ENCODE measurements around the gene TRIP12.
"Not testable (repeated sequence)": the region's sequence is repeated elsewhere in the genome, so short reads cannot be mapped to it uniquely, and the experiment has no call there.

TRIP12 gene

DNA sequence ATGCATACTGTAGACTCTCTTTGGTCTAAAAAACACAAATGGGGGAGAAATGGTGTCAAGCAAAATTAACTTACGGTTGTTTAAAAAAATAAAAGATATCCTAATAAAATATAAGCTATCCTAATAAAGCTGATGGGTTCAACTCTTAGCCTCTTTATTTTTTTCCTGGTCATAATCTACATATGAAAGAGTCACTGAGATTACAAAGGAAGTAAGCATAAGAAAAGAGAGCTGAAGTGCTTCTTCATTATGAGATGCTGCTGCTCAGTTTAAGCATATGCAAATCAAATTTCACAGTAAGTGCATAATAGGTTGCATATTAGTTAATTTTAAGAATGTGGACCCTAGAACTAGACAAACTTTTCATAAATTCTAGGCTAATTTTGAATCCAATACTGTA, 147.6 kb downstream of the TRIP12 start:
- TF ChIP-seq, protein P1, sequence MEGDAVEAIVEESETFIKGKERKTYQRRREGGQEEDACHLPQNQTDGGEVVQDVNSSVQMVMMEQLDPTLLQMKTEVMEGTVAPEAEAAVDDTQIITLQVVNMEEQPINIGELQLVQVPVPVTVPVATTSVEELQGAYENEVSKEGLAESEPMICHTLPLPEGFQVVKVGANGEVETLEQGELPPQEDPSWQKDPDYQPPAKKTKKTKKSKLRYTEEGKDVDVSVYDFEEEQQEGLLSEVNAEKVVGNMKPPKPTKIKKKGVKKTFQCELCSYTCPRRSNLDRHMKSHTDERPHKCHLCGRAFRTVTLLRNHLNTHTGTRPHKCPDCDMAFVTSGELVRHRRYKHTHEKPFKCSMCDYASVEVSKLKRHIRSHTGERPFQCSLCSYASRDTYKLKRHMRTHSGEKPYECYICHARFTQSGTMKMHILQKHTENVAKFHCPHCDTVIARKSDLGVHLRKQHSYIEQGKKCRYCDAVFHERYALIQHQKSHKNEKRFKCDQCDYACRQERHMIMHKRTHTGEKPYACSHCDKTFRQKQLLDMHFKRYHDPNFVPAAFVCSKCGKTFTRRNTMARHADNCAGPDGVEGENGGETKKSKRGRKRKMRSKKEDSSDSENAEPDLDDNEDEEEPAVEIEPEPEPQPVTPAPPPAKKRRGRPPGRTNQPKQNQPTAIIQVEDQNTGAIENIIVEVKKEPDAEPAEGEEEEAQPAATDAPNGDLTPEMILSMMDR (conservative IDR thresholded peaks at IDR 0.05; ENCODE audit: low read depth, low read length): no peak
- no peak overlapping the region for H3K4me3 ChIP-seq (ENCODE audit: low read length)
- DNase-seq (ENCODE audit: low read depth): no peak

DNA sequence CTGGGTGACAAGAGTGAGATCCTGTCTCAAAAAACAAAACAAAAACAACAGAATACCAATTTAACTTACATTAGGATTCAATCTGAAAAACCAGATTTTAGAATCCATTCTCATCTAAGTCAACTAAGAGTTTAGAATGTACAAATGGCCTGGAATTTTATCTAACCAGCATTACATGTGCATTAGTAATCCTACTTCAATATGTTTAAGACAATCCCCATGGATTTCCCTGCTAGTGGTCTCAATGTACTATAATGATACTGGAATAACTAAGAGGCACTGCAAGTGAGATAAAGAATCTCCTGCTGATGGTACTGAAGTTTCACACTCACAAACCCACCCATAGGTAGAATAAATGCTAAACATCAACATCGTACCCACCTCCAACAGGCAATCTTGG, 153.6 kb downstream of the TRIP12 start:
- TF ChIP-seq, protein P1 (conservative IDR thresholded peaks at IDR 0.05; ENCODE audit: low read depth, low read length): no peak
- no peak for DNase-seq (ENCODE audit: low read depth)
- no peak overlapping the region for H3K4me3 ChIP-seq (ENCODE audit: low read length)

DNA sequence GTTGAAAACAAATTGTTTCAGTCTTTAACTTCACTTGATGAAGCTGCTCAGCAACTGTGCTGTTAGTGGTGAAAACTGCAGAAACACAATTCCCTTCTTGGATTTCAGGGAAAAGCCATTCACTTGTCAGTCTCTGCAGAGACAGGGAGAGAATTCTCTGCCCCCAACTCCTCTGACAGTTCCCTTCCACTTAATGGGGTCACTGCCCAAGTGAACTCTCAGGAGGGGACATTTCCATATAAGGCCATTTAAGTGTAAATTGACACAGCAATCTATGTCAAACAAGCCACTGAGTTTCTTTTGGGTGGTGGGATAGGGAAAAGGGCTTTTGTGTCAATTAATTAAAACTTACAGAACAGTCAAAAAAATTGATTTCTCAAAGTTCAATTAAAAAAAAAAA, 156.1 kb downstream of the TRIP12 start:
- H3K4me3 ChIP-seq (ENCODE audit: low read length): no peak overlapping the region
- no peak for DNase-seq (ENCODE audit: low read depth)
- TF ChIP-seq, protein P1 (conservative IDR thresholded peaks at IDR 0.05; ENCODE audit: low read depth, low read length): no peak

DNA sequence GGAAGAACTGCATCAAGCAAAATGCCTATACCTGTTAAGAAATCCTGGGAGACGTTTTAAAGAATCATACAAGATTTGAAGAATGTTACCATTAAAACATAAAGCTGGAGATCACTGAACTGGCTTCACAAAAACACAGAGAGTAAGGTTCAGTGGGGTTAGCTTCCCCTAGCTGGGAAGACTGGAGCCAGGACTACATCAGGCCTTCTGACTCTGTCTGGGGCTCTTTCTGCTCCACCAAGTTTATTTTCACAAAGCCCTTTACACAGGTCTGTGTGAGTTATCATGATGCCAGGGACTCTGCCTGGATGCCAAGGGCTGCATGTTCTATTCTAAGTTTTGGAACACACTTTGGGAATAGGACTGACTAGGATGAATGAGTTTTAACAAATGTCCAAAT, 160.1 kb downstream of the TRIP12 start:
- no peak overlapping the region for H3K4me3 ChIP-seq (ENCODE audit: low read length)
- DNase-seq (ENCODE audit: low read depth): no peak
- TF ChIP-seq, protein P1 (conservative IDR thresholded peaks at IDR 0.05; ENCODE audit: low read depth, low read length): no peak

DNA sequence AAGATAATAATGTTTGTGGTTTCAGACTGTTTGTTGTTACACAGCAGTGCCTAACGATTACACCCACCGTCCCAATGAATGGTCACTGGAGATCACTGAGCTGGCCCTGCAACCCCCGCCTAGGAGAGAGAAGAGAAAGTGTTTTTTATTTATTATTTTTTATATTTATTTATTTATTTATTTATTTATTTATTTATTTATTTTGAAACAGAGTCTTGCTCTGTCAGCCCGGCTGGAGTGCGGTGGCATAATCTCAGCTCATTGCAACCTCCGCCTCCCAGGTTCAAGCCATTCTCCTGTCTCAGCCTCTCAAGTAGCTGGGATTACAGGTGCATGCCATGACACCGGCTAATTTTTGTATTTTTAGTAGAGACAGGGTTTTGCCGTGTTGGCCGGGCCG, 164.3 kb downstream of the TRIP12 start:
- not testable (repeated sequence) for H3K4me3 ChIP-seq (ENCODE audit: low read length); DNase-seq (ENCODE audit: low read depth)

DNA sequence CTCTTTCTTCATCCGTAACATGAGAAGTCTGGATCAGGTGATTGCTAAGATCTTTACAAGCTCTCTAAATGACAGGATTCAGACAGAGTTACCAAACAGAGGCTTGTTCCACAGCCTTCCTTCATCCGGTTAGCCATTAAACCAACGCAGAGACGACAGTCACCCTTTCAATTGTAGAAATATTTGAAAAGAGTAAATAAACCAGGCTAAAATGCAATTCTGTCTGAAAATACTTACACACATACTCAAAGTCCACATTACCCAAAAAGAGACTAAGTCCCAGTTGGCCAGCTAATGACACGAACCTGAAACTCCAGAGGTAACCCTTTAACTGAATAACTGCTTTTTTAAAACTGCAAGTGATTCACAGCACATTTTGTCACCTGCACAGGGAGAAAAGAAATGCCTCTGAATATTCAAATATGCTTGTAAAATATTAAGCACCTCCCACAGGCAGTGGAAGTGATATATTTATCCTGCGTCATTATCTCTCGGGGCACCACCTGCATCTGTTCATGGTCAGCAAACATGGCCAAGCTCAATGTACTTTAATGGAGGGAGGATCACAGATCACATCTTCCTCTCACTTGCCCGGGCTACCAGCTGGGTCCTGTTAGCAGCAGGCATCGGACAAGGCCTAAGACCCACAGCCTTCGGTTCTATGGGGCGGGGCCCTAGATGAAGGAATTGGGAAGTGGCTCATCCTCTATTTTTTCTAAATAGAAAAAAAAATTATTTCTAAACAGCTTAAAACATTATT, 168.7 kb downstream of the TRIP12 start:
- no peak overlapping the region for H3K4me3 ChIP-seq (ENCODE audit: low read length)
- TF ChIP-seq, protein P1 (conservative IDR thresholded peaks at IDR 0.05; ENCODE audit: low read depth, low read length): no peak
- no peak for DNase-seq (ENCODE audit: low read depth)

DNA sequence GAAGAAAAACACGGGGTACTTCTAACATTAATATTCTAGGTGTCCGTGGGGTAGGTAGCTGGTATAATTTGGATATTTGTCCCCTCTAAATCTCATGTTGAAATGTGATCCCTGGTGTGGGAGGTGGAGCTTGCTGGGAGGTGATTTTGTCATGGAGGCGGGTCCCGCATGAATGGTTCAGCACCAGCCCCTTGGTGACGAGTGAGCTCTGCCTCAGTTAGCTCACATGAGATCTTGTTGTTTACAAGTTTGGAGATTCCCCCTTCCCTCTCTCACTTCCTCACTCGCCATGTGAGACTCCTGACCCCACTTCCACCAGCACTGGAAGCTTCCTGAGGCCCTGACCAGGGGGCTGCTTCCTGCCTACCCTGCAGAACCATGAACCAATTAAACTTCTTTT, 172.0 kb downstream of the TRIP12 start:
- DNase-seq (ENCODE audit: low read depth): no peak
- TF ChIP-seq, protein P1 (conservative IDR thresholded peaks at IDR 0.05; ENCODE audit: low read depth, low read length): no peak
- H3K4me3 ChIP-seq (ENCODE audit: low read length): no peak overlapping the region

All from retinal pigment epithelial cell (primary cell).